Measurements from ENCODE around the gene KLHL6. TPM values are rescaled to one million over a fixed set of nuclear protein-coding genes. Genes with fewer than 3 reads are reported as not detected.

KLHL6 gene
- total RNA-seq, 1 experiment from 2014 or later: 0.11 TPM

DNA sequence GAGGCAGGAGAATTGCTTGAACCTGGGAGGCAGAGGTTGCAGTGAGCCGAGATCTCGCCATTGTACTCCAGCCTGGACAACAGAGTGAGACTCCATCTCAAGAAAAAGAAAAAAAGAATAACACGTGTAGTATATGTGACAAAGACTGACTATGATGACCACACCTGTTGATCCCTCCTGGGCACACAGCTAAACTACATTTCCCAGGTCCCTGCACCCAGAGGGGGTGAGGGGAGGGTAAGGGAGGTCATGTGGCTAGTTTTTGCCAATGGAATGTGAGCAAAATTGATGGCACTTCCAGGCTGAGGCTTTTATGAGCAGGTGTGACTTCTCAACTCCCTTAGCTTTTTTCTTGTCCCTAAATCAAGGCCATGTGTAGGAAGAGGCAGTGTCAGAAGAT is 58.2 kb downstream of the KLHL6 start:
- TF ChIP-seq ZNF317 (CRISPR knock-in tag; IDR thresholded peaks at IDR 0.05; ENCODE audit: borderline replicate concordance, low read depth): no peak
- TF ChIP-seq, protein P1, sequence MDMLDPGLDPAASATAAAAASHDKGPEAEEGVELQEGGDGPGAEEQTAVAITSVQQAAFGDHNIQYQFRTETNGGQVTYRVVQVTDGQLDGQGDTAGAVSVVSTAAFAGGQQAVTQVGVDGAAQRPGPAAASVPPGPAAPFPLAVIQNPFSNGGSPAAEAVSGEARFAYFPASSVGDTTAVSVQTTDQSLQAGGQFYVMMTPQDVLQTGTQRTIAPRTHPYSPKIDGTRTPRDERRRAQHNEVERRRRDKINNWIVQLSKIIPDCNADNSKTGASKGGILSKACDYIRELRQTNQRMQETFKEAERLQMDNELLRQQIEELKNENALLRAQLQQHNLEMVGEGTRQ (CRISPR knock-in tag; IDR thresholded peaks at IDR 0.05): peak; percentile 85
- TF ChIP-seq, protein P2, sequence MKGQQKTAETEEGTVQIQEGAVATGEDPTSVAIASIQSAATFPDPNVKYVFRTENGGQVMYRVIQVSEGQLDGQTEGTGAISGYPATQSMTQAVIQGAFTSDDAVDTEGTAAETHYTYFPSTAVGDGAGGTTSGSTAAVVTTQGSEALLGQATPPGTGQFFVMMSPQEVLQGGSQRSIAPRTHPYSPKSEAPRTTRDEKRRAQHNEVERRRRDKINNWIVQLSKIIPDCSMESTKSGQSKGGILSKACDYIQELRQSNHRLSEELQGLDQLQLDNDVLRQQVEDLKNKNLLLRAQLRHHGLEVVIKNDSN (CRISPR knock-in tag; IDR thresholded peaks at IDR 0.05): peak; percentile 80
- ChIA-PET POLR2A (no interaction called here), CTCF (interaction anchor here (2.3 kb wide), 1 partner anchor 18 kb away, joined by 14 read pairs; no protein-coding TSS in a partner anchor)
- H3K9me3 Mint-ChIP-seq: no peaks in the 10 kb centered on the region
- H3K27ac Mint-ChIP-seq: no peak overlapping the region
- H3K36me3 Mint-ChIP-seq: no peaks in the 10 kb centered on the region
- ATAC-seq (peak; percentile 78), DNase-seq (ENCODE audit: low spot score) (no peak)
- no peak overlapping the region for H3K4me3 Mint-ChIP-seq
- H3K27me3 Mint-ChIP-seq (ENCODE audit: low read depth): peaks cover 4% of the 10 kb centered on the region; the same call in 1 of the 2 replicates
- peaks cover 10% of the 10 kb centered on the region for H3K4me1 Mint-ChIP-seq

DNA sequence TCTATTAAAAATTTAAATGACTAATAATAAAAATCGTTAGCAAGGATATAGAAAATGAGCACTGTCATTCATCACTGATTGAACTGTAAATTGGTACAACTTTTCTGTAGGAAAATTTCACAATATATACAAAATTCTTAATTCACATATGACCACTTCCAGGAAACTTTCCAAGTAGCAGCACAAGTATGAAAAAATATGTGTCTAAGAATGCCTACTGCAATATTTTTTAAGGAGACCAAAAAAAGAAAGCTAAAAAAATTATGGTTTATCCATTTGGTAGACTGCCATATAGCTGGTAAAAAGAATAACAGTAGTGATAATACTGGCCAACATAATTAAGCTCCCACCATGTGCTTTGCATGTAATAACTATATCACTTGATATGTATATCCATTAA is 59.2 kb downstream of the KLHL6 start:
- DNase-seq (ENCODE audit: low spot score) (no peak), ATAC-seq (no peak)
- Mint-ChIP-seq H3K36me3 (no peaks in the 10 kb centered on the region), H3K4me3 (no peak overlapping the region), H3K27ac (no peak overlapping the region), H3K27me3 (ENCODE audit: low read depth) (peaks cover 4% of the 10 kb centered on the region; the same call in 1 of the 2 replicates), H3K4me1 (peaks cover 20% of the 10 kb centered on the region), H3K9me3 (no peaks in the 10 kb centered on the region)
- POLR2A ChIA-PET: no interaction called here
- TF ChIP-seq, protein P3, sequence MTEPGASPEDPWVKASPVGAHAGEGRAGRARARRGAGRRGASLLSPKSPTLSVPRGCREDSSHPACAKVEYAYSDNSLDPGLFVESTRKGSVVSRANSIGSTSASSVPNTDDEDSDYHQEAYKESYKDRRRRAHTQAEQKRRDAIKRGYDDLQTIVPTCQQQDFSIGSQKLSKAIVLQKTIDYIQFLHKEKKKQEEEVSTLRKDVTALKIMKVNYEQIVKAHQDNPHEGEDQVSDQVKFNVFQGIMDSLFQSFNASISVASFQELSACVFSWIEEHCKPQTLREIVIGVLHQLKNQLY (CRISPR knock-in tag; IDR thresholded peaks at IDR 0.05): no peak
- TF ChIP-seq, protein P4, sequence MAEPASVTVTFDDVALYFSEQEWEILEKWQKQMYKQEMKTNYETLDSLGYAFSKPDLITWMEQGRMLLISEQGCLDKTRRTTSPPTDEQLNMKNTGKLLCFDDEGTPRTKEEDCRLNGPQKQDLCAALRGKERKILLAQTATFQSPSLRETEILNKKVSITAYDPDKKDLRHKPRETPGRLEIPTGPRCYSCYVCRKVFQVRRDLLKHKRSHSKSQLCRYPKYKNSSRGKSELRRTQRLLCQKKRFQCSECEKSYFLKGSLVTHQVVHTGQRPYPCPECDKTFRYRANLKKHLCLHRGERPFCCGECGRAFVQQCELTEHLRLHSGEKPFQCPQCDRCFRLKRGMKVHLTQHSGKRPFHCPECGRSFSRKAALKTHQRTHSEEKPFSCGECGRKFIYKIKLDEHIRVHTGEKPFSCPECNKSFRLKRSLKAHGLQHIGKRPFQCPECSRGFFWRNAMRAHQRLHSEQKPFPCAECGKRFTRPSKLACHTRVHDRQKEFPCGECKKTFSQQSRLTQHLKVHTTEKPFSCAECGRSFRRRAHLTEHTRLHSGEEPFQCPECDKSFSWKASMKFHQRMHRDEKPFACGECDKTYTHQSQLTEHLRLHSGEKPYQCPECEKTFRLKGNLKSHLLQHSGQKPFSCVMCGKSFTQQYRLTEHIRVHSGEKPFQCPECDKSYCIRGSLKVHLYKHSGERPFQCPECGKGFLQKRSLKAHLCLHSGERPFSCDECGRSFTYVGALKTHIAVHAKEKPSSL (CRISPR knock-in tag; conservative IDR thresholded peaks at IDR 0.05): no peak
- TF ChIP-seq, protein P5, sequence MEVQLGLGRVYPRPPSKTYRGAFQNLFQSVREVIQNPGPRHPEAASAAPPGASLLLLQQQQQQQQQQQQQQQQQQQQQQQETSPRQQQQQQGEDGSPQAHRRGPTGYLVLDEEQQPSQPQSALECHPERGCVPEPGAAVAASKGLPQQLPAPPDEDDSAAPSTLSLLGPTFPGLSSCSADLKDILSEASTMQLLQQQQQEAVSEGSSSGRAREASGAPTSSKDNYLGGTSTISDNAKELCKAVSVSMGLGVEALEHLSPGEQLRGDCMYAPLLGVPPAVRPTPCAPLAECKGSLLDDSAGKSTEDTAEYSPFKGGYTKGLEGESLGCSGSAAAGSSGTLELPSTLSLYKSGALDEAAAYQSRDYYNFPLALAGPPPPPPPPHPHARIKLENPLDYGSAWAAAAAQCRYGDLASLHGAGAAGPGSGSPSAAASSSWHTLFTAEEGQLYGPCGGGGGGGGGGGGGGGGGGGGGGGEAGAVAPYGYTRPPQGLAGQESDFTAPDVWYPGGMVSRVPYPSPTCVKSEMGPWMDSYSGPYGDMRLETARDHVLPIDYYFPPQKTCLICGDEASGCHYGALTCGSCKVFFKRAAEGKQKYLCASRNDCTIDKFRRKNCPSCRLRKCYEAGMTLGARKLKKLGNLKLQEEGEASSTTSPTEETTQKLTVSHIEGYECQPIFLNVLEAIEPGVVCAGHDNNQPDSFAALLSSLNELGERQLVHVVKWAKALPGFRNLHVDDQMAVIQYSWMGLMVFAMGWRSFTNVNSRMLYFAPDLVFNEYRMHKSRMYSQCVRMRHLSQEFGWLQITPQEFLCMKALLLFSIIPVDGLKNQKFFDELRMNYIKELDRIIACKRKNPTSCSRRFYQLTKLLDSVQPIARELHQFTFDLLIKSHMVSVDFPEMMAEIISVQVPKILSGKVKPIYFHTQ (CRISPR knock-in tag; IDR thresholded peaks at IDR 0.05): no peak
- TF ChIP-seq ZNF263 (CRISPR knock-in tag; IDR thresholded peaks at IDR 0.05; ENCODE audit: low read depth): no peak
- TF ChIP-seq SMAD4 (CRISPR knock-in tag; IDR thresholded peaks at IDR 0.05): no peak
- TF ChIP-seq, protein P6, sequence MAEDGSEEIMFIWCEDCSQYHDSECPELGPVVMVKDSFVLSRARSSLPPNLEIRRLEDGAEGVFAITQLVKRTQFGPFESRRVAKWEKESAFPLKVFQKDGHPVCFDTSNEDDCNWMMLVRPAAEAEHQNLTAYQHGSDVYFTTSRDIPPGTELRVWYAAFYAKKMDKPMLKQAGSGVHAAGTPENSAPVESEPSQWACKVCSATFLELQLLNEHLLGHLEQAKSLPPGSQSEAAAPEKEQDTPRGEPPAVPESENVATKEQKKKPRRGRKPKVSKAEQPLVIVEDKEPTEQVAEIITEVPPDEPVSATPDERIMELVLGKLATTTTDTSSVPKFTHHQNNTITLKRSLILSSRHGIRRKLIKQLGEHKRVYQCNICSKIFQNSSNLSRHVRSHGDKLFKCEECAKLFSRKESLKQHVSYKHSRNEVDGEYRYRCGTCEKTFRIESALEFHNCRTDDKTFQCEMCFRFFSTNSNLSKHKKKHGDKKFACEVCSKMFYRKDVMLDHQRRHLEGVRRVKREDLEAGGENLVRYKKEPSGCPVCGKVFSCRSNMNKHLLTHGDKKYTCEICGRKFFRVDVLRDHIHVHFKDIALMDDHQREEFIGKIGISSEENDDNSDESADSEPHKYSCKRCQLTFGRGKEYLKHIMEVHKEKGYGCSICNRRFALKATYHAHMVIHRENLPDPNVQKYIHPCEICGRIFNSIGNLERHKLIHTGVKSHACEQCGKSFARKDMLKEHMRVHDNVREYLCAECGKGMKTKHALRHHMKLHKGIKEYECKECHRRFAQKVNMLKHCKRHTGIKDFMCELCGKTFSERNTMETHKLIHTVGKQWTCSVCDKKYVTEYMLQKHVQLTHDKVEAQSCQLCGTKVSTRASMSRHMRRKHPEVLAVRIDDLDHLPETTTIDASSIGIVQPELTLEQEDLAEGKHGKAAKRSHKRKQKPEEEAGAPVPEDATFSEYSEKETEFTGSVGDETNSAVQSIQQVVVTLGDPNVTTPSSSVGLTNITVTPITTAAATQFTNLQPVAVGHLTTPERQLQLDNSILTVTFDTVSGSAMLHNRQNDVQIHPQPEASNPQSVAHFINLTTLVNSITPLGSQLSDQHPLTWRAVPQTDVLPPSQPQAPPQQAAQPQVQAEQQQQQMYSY (CRISPR knock-in tag; IDR thresholded peaks at IDR 0.05): no peak
- no peak for TF ChIP-seq MYBL2 (CRISPR knock-in tag; IDR thresholded peaks at IDR 0.05)
- TF ChIP-seq GRHL2 (CRISPR knock-in tag; IDR thresholded peaks at IDR 0.05; ENCODE audit: insufficient replicate concordance, severe bottlenecking): no peak
- TF ChIP-seq, protein P7, sequence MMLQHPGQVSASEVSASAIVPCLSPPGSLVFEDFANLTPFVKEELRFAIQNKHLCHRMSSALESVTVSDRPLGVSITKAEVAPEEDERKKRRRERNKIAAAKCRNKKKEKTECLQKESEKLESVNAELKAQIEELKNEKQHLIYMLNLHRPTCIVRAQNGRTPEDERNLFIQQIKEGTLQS (CRISPR knock-in tag; conservative IDR thresholded peaks at IDR 0.05): no peak
- TF ChIP-seq SMAD3 (CRISPR knock-in tag; IDR thresholded peaks at IDR 0.05; ENCODE audit: borderline replicate concordance): no peak
- CTCF ChIA-PET: interaction anchor here (2.3 kb wide), 1 partner anchor 17 kb away, joined by 14 read pairs; no protein-coding TSS in a partner anchor
